Measurements from ENCODE around the gene TIRAP.
A peak's percentile ranks its signal among the peaks of the same experiment; 100 is the strongest.
"Not testable (repeated sequence)": the region's sequence is repeated elsewhere in the genome, so short reads cannot be mapped to it uniquely, and the experiment has no call there.

Gene TIRAP

DNA sequence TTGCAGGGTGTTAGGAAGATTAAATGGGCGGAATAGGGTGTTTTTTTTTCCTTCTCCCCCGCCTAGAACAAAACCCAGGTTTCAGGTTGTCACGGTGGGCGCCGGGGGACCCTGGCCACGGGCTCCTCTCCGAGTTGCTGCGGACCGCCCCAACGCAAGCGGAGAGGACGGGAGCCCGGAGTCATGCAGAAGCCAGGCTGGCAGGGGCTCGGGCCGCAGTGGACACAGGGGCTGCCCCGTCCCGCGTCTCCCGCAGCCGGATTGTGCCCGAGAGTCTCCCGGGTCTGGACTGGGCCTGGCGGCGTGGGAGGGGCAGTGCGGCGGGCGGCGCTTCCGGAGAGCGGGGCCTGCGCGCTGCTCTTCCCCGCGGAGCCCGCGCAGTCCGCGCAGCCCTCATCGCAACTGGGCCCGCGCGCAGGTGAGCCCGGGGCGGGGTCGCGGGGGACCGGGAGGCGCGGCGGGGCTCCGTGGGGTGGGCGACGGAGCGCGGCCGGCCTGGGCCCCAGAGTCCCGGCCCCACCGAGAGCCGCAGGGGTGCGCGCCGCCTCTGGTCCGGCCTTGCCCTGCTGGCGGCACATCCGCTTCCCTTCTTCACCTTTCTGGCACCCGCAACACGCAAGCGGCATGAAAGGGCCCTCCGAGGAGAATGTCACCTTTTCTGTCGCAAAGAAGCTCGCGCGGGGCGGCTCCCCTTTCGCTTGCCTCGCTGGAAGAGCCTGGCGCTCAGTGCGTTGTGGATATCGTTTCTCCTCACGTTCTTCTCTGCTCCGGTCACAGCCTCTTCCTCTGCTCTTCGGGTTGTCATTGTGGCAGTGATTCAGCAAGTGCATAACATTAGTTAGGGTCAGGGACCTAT is at the start of gene TIRAP:
TSS of gene TIRAP (plus strand) at position 358 of the 856 bp plus-strand sequence. CDS start 7,802 bp downstream, outside the sequence.
- DNase-seq = no peak

GRCh38 chr11:126233391-126233790 is 49.5 kb upstream of the TIRAP start:
- no peak for DNase-seq

DNA sequence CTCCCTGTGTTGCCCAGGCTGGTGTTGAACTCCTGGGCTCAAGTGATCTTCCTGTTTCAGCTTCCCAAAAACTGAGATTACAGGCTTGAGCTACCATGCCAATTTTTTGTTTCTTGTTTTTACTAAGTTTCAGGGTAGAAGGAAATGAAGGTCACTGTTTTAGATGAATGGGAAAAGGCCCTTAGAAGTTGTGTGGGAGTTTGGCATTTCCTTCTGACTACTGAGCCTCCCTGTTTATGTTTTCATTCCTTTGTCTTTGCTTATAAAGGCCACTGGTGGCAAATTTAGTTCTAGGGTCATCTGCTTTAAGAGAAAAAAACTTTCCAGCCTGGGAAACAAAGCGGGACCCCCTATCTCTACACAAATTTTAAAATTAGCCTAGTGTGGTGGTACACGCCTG is 36.3 kb upstream of the TIRAP start:
- no peak for DNase-seq

GRCh38 chr11:126253265-126253664 is 29.6 kb upstream of the TIRAP start:
- DNase-seq = no peak

GRCh38 chr11:126254819-126255218 is 28.1 kb upstream of the TIRAP start:
- DNase-seq = no peak

GRCh38 chr11:126255507-126255906 is 27.4 kb upstream of the TIRAP start:
- not testable (repeated sequence) for DNase-seq

- no peak for DNase-seq
These were observed 26.7 kb upstream of the TIRAP start for GRCh38 chr11:126256216-126256615.

DNA sequence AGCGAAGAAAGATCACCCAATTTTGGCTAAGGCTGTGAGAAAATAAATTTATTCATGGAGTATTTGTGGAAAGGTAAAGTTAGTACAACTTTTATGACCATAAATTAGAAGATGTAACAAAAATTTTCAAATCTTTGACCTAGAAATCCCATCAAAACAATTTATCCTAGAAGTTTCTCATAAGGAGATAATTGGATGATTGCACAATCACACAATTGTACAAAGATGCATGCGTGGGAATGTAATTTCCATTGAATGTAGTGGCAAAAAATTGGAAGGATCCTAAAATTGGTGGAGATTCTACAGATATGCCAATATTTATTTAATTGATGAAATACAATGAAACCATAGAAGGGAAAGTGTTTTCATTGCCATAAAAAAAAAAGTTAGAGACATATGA is 25.7 kb upstream of the TIRAP start:
- DNase-seq = no peak

DNA sequence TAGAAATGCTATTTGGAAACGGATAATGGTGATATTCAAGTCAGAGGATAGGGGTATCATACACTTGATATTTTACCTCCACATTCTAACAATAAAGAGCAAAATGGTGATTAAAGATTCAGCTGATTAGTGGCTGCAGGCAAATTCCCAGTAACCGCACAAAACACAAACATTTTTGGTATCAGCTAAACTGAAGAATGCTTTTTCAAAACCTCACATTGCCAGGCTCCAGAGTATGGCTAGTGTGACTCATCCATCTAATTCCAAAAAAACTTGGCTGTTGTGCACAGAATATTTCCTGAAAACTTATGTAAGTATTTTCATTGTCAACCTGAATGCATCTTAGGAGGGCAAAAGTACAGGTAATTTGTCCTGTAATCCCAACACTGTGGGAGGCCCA is 25.1 kb upstream of the TIRAP start:
- DNase-seq = no peak

- DNase-seq = no peak
These were observed 20.7 kb upstream of the TIRAP start for GRCh38 chr11:126262216-126262615.

- DNase-seq = no peak
These were observed 19.4 kb upstream of the TIRAP start for GRCh38 chr11:126263489-126263888.

DNA sequence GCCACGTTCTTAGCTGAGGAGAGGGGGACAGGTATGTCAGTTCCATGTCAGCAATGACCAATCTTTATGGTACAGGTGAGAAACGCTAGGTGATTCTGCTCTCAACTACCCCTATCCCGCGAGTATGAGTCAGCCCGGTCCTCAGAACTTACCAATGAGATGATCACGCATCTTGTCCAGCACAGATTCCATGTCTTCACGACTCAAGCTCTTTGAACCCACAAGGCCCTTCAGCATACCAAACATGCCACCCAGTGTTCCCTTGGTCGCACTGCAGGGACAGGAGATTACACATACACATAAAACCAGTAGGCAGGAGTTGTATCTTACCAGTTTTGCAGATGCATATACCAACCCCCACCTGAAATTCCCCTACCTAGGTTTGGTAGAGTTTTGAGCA is 17.1 kb upstream of the TIRAP start:
- no peak for DNase-seq

- no peak for DNase-seq
These were observed 15.2 kb upstream of the TIRAP start for GRCh38 chr11:126267650-126268049.

DNA sequence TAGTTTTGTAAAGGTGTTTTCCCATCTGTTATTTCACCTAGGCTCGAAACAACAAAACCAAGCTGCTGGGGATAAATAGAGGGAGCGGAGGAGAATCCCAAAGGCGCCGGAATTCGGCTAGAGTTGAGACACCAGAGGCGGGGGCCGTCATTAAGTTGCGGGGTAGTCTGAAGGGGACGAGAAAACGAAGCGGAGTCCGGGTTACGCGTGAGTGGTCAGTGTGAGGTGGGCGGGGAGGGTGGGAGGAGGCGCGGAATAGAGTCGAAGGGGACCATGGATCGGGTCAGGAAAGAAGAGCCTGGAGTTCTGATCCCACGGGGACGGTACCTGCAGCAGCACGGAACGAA is 14.6 kb upstream of the TIRAP start:
- DNase-seq = no peak

DNA sequence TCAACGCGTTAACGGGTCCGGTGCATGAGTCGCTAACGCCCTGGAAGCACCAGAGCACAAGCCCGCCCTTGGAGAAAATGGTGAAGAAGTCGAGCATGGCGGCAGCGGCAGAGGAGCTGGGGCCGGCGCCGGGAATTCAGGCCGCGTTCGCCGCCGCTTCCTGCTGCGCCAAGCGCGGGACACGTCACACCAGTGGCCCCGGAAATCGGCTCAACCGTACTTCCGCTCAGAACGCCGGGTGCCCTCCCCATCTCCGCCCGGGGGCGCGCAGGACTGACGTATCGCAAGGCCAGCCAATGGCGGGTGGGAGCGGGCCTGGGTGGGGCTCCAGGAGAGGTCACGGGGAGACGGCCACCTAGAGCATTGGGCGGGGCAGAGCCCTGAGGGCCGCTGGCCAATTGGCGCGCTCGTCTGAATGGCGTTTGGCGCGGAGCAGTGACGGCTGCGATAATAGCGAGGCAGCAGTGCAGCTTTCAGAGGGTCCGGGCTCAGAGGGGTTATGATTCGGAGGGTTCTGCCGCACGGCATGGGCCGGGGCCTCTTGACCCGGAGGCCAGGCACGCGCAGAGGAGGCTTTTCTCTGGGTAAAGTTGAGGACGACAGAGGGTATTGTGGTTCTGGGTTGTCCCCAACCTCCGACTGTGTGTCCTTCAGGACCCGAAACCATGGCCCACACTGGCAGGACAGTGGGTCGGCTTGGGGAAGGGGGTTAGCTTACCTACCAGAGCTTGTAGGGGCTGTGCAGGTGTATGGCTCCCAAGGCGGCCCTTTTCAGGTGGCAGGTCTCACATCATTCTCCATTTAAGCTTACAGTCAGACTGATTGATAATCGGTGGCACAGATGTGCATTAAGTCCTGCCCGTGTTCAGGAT is 13.9 kb upstream of the TIRAP start, which contains the start of the genes FOXRED1 and SRPRA:
TSS of gene FOXRED1 (plus strand) at position 447 of the 872 bp plus-strand sequence. CDS start at position 500, 53 bp downstream.
TSS of gene SRPRA (minus strand) at position 188 of the 872 bp plus-strand sequence. CDS start at position 97, 91 bp downstream.
- peak; percentile 83 for DNase-seq

DNA sequence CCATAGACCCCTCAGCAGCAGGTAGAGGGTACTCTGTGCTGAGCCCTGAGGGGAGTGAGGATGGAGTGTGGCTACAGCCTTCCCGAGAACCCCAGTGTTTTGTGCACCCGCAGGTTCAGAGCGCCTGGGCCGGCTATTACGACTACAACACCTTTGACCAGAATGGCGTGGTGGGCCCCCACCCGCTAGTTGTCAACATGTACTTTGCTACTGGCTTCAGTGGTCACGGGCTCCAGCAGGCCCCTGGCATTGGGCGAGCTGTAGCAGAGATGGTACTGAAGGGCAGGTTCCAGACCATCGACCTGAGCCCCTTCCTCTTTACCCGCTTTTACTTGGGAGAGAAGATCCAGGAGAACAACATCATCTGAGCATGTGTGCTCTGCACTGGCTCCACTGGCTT is 5.6 kb upstream of the TIRAP start:
- DNase-seq = no peak

GRCh38 chr11:126277780-126278179 is 5.1 kb upstream of the TIRAP start:
- no peak for DNase-seq

- DNase-seq = no peak
These were observed 3.7 kb upstream of the TIRAP start for GRCh38 chr11:126279191-126279590.

- DNase-seq = no peak
These were observed 2.3 kb upstream of the TIRAP start for GRCh38 chr11:126280595-126280994.

DNA sequence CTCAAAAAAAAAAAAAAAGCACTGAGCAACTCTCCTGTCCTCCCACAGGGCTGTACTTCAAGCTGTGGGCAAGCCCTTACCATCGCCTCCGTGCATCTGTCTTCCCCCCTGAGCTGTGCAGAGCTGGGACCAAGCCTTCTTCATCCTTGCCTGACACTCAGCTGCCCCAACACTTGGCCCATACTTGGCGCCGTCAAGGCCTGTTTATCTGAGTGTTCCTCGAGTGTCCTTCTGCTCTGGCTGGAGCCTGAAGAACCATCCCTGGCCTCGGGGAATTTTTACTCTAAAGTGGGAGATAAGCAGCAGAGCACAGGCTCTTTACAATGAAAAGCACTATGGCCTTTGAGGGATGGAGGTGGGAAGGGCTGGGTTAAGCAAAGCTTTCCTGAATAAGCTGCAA is 1.6 kb upstream of the TIRAP start:
- DNase-seq = no peak

GRCh38 chr11:126281666-126282175 is 1.2 kb upstream of the TIRAP start:
- no peak for DNase-seq

GRCh38 chr11:126282361-126282735 is 545 bp upstream of the TIRAP start:
- no peak for DNase-seq

GRCh38 chr11:126284829-126285228 is 1.9 kb downstream of the TIRAP start:
- DNase-seq = no peak

- no peak for DNase-seq
These were observed 5.3 kb downstream of the TIRAP start for GRCh38 chr11:126288237-126288636.
